Rectal smooth muscle tissue (tissue), 1 donor: ENCODE data around the gene HMGCR.
"Not testable (repeated sequence)": the region's sequence is repeated elsewhere in the genome, so short reads cannot be mapped to it uniquely, and the experiment has no call there.

ENCODE experiments used
- H3K27ac ChIP-seq: one replicate; pipeline ENCODE4 v1.7.0; 2013; ENCODE audit warnings: low read depth, low read length, inconsistent platforms
- H3K27me3 ChIP-seq: one replicate; pipeline ENCODE4 v1.7.0; 2013; ENCODE audit warnings: low read length; ENCODE audit not compliant: control insufficient read depth, insufficient read depth
- H3K36me3 ChIP-seq: one replicate; pipeline ENCODE4 v1.7.0; 2013; ENCODE audit warnings: low read length; ENCODE audit not compliant: control insufficient read depth, insufficient read depth
- H3K4me1 ChIP-seq: one replicate; pipeline ENCODE4 v1.7.0; 2013; ENCODE audit warnings: low read length; ENCODE audit not compliant: control insufficient read depth, insufficient read depth
- H3K4me3 ChIP-seq: one replicate; pipeline ENCODE4 v1.7.0; 2013; ENCODE audit warnings: low read length
- H3K9ac ChIP-seq: one replicate; pipeline ENCODE4 v1.7.0; 2013; ENCODE audit warnings: low read length

HMGCR gene

DNA sequence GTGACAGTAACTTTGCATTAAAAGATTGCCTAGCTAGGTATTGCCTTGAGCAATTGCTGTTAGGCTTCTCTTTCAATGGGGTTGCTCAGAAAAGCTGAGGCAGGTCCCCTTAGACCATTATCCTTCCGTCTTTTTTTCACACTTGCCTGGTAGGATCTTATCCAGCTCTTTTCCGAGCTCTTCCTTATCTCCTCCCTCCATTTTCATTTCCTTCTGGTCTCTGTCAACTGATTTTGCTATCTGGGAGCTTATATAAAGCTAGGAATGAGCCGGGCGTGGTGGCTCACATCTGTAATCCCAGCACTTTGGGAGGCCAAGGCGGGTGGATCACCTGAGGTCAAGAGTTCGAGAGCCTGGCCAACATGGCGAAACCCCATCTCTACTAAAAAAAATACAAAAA, 6.6 kb upstream of the HMGCR start:
- Histone ChIP-seq H3K4me1 (no peaks in the 10 kb centered on the region), H3K9ac (no peak overlapping the region), H3K36me3 (no peaks in the 10 kb centered on the region), H3K27me3 (no peaks in the 10 kb centered on the region), H3K4me3 (no peak overlapping the region), H3K27ac (no peak overlapping the region)

DNA sequence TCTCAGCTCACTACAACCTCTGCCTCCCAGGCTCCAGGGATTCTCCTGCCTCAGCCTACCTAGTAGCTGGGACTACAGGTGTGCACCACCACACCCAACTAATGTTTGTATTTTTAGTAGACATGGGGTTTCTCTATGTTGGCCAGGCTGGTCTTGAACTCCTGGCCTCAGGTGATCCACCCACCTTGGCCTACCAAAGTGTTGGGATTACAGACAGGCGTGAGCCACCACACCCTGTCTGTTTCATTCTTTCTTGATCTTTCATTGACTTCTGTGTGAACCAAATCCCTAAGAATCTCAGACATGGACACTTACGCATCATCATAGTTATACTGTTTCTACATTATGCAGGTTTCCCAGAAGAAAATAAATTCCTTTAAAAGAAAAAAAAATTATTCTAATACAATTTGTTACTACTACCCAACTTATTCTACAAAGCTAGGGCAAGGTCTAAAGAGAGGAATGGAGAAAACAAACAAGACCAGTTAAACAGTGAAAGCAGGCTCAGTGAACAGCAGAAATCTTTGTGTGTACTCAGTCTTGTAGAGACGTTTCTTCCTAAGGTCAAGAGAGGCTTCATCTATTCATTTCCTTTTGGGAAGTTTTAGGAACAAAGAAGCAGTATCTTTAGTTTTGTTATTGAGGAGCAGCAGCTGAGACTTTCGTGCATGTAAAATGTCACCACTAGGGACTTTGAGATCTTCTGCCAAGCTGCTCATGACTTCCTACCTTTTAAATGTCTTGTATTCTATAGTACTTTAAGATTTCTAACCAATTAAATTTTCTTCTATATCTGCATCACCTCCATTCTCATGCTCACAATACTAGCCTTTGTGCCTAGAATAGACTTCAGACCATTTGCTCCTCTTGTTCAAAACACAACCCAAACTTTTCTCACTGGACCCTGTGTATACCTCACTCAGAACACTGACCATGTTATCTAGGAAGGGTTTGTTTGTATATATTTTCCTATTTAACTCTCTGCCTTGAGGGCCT, 5.6 kb upstream of the HMGCR start:
- no peak overlapping the region for H3K27ac ChIP-seq
- H3K9ac ChIP-seq, result no peak overlapping the region
- no peaks in the 10 kb centered on the region for H3K27me3 ChIP-seq
- H3K36me3 ChIP-seq, result no peaks in the 10 kb centered on the region
- no peak overlapping the region for H3K4me3 ChIP-seq
- no peaks in the 10 kb centered on the region for H3K4me1 ChIP-seq

DNA sequence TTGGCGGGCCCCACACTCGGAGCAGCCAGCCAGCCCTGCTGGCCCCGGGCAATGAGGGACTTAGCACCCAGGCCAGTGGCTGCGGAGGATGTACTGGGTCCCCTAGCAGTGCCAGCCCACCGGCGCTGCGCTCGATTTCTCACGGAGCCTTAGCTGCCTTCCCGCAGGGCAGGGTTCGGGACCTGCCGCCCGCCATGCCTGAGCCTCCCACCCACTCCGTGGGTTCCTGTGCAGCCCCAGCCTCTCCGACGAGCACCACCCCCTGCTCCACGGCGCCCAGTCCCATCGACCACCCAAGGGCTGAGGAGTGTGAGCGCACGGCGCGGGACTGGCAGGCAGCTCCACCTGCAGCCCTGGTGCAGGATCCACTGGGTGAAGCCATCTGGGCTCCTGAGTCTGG, 3.3 kb upstream of the HMGCR start:
- not testable (repeated sequence) for H3K4me3 ChIP-seq, H3K27ac ChIP-seq, H3K27me3 ChIP-seq, H3K36me3 ChIP-seq, H3K4me1 ChIP-seq, H3K9ac ChIP-seq

DNA sequence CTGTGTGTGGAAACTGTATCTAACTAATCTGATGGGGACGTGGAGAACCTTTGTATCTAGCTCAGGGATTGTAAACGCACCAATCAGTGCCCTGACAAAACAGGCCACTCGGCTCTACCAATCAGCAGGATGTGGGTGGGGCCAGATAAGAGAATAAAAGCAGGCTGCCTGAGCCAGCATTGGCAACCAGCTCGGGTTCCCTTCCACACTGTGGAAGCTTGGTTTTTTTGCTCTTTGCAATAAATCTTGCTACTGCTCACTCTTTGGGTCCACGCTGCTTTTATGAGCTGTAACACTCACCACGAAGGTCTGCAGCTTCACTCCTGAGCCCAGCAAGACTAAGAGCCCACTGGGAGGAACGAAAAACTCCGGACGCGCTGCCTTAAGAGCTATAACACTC, 2.6 kb upstream of the HMGCR start:
- not testable (repeated sequence) for H3K27me3 ChIP-seq, H3K4me1 ChIP-seq, H3K27ac ChIP-seq, H3K9ac ChIP-seq, H3K4me3 ChIP-seq, H3K36me3 ChIP-seq

DNA sequence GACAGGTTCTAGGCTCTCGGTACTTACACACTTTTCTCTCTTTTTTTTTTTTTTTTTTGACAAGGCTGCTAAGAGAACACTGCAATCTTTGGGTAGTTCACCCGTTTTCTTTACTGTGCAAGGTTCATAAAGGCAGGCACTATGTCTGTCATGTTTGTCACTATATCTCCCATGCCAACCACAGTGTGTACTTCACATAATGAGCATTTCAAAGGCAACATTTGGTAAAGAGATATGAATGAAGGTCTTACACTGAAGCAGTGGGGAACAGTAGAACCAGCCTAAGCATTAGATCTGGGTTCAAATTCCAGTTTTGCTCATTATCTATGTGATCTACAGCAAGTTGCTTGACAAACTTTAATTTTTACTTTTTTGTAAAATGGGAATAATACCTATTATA, 1.5 kb upstream of the HMGCR start:
- Histone ChIP-seq H3K27me3 (no peaks in the 10 kb centered on the region), H3K27ac (no peak overlapping the region), H3K36me3 (no peaks in the 10 kb centered on the region), H3K4me3 (no peak overlapping the region), H3K9ac (no peak overlapping the region), H3K4me1 (peaks cover 3% of the 10 kb centered on the region)

DNA sequence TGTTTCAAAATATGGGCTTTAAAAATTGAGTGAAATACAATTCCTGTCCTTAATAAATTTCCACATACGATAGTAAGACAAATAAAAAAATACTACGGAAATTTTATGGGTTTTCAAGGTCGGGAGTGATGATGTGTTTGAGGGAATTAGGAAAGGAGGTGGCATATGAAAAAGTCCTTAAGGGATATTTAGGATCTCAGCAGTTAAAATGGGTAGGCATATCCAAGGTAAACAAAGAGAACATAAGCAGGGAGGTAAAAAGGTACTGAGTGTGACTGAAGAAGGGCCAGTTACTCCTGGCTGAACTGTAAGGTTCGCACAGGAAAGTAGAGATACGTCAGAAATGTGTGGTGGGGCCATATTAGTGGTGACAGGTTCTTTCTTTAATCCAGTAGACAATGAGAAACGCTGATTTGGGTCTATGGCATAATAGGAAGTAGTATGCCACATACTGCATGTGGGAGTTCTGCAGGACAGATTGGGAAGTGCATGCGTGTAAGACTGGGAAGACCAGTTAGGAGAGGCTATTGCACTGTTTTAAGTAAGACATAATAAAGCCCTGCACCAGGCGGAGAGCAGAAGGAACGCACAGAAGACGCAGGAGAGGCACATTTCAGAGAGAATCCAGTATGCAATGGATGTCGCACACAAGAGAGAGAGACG, 937 bp upstream of the HMGCR start:
- Histone ChIP-seq H3K27me3 (no peaks in the 10 kb centered on the region), H3K9ac (peak overlapping the region; percentile 76), H3K4me1 (peaks cover 3% of the 10 kb centered on the region), H3K36me3 (no peaks in the 10 kb centered on the region), H3K4me3 (peak overlapping the region; percentile 97), H3K27ac (peak overlapping the region; percentile 85)

DNA sequence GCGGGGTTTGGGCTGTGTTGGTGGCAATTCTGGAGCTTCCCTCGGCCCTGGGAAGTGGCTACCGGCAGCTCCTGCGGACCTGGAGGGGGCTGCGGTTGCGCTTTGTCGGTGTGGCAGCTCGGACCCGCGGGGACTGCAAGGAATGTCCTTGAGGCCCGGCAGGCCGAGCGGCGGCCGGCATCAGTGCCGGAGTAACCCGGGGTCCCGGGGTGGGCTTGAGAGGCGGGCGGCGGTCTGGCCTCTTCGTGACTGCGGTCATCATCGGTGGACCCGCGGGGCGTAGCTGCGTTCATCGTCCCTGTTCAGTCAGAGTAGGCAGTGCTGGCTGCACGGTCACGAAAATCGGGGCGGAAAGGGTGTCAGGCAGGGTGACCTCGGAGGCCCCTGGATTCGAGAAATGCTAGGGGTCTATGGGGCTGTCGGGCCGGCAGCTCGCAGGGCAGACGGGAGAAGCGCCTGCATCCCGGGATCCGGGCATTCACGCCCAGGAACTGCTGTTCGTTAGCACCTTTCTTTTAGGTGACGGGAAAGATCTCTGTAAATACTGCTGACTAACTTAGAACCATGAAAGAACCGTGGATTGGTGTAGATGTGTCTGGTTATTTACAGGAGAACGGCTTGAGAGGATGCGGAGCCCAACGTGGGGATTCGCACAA, 474 bp downstream of the HMGCR start:
- Histone ChIP-seq H3K4me1 (peaks cover 3% of the 10 kb centered on the region), H3K9ac (peak overlapping the region; percentile 61), H3K27ac (peak overlapping the region; percentile 87), H3K27me3 (no peaks in the 10 kb centered on the region), H3K4me3 (peak overlapping the region; percentile 85), H3K36me3 (no peaks in the 10 kb centered on the region)

DNA sequence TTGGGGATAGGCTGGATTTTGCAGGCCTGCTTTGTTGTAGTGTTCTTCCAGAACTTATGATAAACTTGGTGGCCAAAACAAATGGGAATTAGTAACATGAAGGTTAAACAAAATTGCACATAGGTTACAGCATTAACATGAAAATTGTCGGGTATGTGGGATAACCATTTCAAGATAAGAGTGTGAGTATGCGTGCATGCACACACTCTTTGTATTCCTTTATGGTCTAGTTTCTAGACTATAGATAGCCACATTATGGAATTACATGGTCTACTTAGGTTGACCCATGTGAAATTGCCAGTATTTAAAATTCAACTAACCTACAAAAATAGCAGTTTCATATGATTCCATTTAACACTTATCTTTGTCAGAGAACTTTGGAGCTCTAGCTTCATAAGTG, 1.4 kb downstream of the HMGCR start:
- peaks cover 3% of the 10 kb centered on the region for H3K4me1 ChIP-seq
- H3K9ac ChIP-seq, result no peak overlapping the region
- H3K36me3 ChIP-seq, result no peaks in the 10 kb centered on the region
- H3K27me3 ChIP-seq, result no peaks in the 10 kb centered on the region
- H3K4me3 ChIP-seq, result peak overlapping the region; percentile 85
- no peak overlapping the region for H3K27ac ChIP-seq

DNA sequence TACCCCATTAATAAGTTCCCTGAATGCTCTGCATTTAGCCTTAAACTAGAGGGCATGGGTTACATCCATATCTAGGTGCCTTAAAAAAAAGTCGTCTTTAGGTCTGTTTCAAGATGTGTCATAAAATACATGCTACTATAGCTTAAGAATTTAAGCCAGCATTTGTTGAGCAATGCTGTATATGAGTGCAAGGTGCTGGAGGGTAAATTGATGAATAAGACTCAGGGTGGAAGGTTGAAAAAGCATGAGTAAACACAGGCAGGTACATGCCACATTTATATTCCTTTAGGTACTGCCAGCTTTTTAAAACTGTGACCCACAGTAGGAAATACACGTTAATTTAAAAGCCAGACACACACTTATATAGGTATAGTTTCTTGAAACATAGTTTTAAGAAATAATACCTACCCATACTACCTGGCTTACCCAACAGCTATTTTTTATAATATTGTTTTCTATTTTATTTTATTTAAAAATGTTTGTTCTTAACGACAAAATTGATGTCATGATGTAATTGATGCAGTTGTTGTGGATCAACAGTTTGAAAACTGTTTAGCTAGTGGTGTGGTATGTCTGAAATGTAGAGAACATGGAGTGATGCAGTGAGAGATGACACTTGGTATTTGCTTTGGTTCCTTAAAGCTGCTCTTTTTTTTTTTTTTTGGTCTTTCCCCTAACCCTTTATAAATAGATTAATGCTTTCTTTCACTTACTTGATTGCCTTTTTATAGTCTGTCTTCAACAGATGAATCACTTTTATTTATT, 3.9 kb downstream of the HMGCR start:
- Histone ChIP-seq H3K4me1 (peaks cover 3% of the 10 kb centered on the region), H3K36me3 (no peaks in the 10 kb centered on the region), H3K27me3 (no peaks in the 10 kb centered on the region), H3K4me3 (no peak overlapping the region), H3K9ac (no peak overlapping the region), H3K27ac (no peak overlapping the region)

DNA sequence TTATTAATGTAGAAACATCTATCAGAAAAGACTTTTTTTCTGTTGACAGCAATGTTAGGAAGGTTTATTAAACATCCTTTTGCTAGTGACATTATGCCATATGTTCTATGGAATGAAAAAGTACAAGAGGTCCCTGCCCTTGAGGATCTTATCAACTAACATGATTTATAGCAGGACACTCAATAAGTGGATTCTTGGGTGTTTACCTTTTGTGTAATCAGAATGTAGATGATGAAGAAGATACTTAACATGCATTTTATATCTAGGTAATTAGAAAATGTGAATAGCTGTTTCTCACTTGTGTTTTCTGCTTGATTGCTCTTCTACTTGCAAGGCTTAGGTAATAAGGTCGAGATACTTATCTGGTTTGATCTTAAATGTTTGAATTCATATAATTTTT, 4.9 kb downstream of the HMGCR start:
- Histone ChIP-seq H3K27ac (no peak overlapping the region), H3K4me3 (no peak overlapping the region), H3K9ac (no peak overlapping the region), H3K36me3 (no peaks in the 10 kb centered on the region), H3K27me3 (no peaks in the 10 kb centered on the region), H3K4me1 (peaks cover 3% of the 10 kb centered on the region)

DNA sequence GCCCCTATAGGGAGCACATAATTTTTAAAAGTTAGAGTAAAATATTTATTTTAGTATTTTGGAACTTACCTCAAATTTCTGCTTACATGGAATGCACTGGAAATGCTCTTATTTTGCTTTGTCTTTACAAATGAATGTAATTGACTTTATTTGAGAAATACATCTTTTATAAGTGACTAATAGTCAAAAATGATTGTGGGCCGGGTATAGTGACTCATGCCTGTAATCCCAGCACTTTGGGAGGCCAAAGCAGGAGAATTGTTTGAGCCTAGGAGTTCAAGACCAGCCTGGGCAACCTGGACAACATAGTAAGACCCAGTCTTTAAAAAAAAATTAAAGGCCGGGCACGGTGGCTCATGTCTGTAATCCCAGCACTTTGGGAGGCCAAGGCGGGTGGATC, 5.8 kb downstream of the HMGCR start:
- Histone ChIP-seq H3K4me1 (peaks cover 3% of the 10 kb centered on the region), H3K36me3 (no peaks in the 10 kb centered on the region), H3K9ac (no peak overlapping the region), H3K27me3 (no peaks in the 10 kb centered on the region), H3K27ac (no peak overlapping the region), H3K4me3 (no peak overlapping the region)

DNA sequence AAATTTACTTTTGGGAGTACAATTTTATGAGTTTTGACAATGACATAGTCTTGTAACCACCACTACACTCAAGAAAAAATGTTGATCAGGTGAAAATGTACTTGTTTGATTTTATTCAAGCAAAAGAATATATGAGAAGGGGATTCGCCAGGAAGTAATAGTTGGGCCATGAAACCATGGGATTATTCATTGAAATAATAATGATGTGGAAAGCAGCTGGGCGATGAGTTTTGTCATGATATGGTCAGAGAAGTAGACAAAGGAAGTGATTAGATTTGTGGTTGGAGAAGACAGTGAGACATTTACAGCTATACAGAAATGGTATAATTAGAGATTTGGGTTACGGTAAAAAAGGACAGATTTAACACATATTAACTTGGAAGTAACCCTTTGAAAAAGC, 11.2 kb downstream of the HMGCR start:
- Histone ChIP-seq H3K27me3 (no peaks in the 10 kb centered on the region), H3K4me3 (no peak overlapping the region), H3K9ac (no peak overlapping the region), H3K36me3 (peaks cover 11% of the 10 kb centered on the region), H3K4me1 (no peaks in the 10 kb centered on the region), H3K27ac (no peak overlapping the region)
